Activated naive CD4-positive, alpha-beta T cell treated with anti-CD3 and anti-CD28 coated beads, Interleukin-2, amount 10 ng/mL, durations not matched to agents 5 hours and 36 hours (primary cell): ENCODE results near the gene DNAJC15. TPM values are rescaled to one million over a fixed set of nuclear protein-coding genes. Genes with fewer than 3 reads are reported as not detected.

Experiments used
- total RNA-seq, 2 experiments: library from RNA; stranded (reverse); gene quantifications; one replicate each; pipeline ENCODE4 v1.2.3, GENCODE V29; 2021

The DNAJC15 gene
- 10 to 100 TPM; 13.9 to 15.6 TPM for total RNA-seq

GRCh38 chr13:43023289-43023963 is at the start of gene DNAJC15:
Gene DNAJC15, plus strand, starts transcription at chr13:43023586. Its CDS starts 41 bp downstream, at chr13:43023627.

DNA sequence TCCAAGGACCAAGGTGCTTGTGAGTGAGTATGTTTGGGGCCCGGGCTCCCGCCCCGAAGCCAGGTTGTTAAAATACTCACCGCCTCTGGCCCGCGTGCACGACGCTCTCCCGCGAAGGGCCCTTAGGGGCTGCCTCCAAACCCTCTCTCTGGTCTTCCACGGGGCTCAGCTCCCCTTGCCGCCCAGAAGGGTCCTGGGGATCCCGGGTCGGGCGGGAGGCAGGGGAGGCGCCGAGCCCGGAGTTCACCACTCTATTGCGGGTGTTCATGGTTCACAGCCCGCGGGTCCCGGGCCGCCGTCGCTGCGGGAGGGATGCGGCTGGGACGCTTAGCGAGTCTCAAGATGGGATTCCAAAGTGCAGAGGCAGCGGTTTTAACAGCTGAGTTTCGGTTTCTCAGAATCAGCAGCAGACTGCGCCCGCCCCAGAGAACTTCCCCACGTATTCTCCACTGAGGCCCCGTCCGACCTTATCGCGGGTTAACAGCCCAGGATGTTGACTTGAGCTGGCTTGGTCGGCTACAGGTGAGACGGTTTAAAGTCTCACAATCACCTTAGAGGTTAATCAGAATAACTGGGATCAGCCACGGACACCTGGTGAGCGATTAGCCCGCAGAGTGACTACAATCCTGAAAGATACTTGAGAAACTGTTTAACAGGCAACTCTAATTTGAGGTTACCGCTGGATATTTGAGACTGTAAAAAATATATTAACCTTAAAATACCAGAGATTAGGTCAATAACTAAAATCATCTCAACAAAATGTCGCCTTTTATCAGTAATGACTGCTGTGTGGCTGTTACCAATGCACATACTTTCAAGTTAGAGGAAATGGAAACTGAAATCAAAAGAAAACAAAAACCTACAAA is 31.3 kb upstream of the DNAJC15 start, which contains the start of gene EPSTI1:
TSS of gene EPSTI1 (minus strand) at position 344 of the 866 bp plus-strand sequence. CDS start at position 268, 76 bp downstream.

Other genes with a start within 250 kb of the DNAJC15 start
- gene FAM216B, start 242.0 kb upstream of the DNAJC15 start, total RNA-seq = not detected
- 10 to 100 TPM; 37.4 to 41.7 TPM for gene EPSTI1, start 31.3 kb upstream of the DNAJC15 start, total RNA-seq